WTC11 (cell line): ENCODE results near the gene APMAP. TPM values are rescaled to one million over a fixed set of nuclear protein-coding genes. Genes with fewer than 3 reads are reported as not detected.

Experiments
- ATAC-seq: fragments of 200-7000 bp; cut with Tn5 transposase; 2 replicates; pipeline ENCODE4 v1.10.0; 2021; ENCODE audit warnings: mild to moderate bottlenecking, moderate library complexity
- CTCF ChIA-PET: fragments of 300-600 bp; sonication (Branson Sonifier 250); formaldehyde crosslinking; loops from one replicate; lab custom pipeline; 2021; ENCODE audit warnings: antibody characterized with exemption; lab: Charles Lee
- POLR2A ChIA-PET: fragments of 350-600 bp; sonication (Branson Sonifier 250); formaldehyde crosslinking; loops from one replicate; lab custom pipeline; 2021; ENCODE audit warnings: antibody characterized with exemption; lab: Charles Lee
- DNase-seq: peaks from one replicate; pipeline ENCODE4 v3.0.0; 2021; ENCODE audit warnings: low spot score
- H3K27ac Mint-ChIP-seq: 2 replicates; pipeline ENCODE4 v1.8.0; 2021; ENCODE audit warnings: mixed read lengths
- H3K27me3 Mint-ChIP-seq: 2 replicates; pipeline ENCODE4 v1.8.0; 2021; ENCODE audit warnings: low read depth, mild to moderate bottlenecking, moderate library complexity, mixed read lengths
- H3K36me3 Mint-ChIP-seq: 2 replicates; pipeline ENCODE4 v1.8.0; 2021; ENCODE audit warnings: mixed read lengths
- H3K4me1 Mint-ChIP-seq: 2 replicates; pipeline ENCODE4 v1.8.0; 2022; ENCODE audit warnings: mixed read lengths
- H3K4me3 Mint-ChIP-seq: 2 replicates; pipeline ENCODE4 v1.8.0; 2021; ENCODE audit warnings: mild to moderate bottlenecking, moderate library complexity, mixed read lengths
- H3K9me3 Mint-ChIP-seq: 2 replicates; pipeline ENCODE4 v1.8.0; 2021; ENCODE audit warnings: mixed read lengths
- CREB1 ChIP-seq: sonication (generic); formaldehyde crosslinking; IDR thresholded peaks from 2 replicates; pipeline ENCODE4 v1.8.0; 2023; ENCODE audit warnings: mild to moderate bottlenecking, missing genetic modification reagents
- EMX1 ChIP-seq: fragments of 250-450 bp; sonication (Bioruptor Pico); IDR thresholded peaks from 2 replicates; pipeline ENCODE4 v1.8.0; 2021; ENCODE audit warnings: mild to moderate bottlenecking
- GRHL2 ChIP-seq: fragments of 250-450 bp; sonication (Bioruptor Pico); IDR thresholded peaks from 2 replicates; pipeline ENCODE4 v1.8.0; 2022; ENCODE audit warnings: mild to moderate bottlenecking, moderate library complexity; ENCODE audit not compliant: insufficient replicate concordance, severe bottlenecking
- JUN ChIP-seq: sonication (generic); formaldehyde crosslinking; IDR thresholded peaks from 2 replicates; pipeline ENCODE4 v1.8.0; 2023; ENCODE audit warnings: mild to moderate bottlenecking, missing genetic modification reagents
- NR2C2 ChIP-seq: sonication (generic); formaldehyde crosslinking; IDR thresholded peaks from 2 replicates; pipeline ENCODE4 v1.8.0; 2022; ENCODE audit warnings: mild to moderate bottlenecking, missing genetic modification reagents
- RELA ChIP-seq: sonication (generic); formaldehyde crosslinking; IDR thresholded peaks from 2 replicates; pipeline ENCODE4 v1.8.1; 2022; ENCODE audit warnings: missing genetic modification reagents, mild to moderate bottlenecking, borderline replicate concordance
- SOX15 ChIP-seq: fragments of 250-450 bp; sonication (Bioruptor Pico); IDR thresholded peaks from 2 replicates; pipeline ENCODE4 v1.9.0; 2021; ENCODE audit warnings: mild to moderate bottlenecking
- ZBTB21 ChIP-seq: sonication (generic); formaldehyde crosslinking; IDR thresholded peaks from 2 replicates; pipeline ENCODE4 v1.8.1; 2023; ENCODE audit warnings: mild to moderate bottlenecking, missing genetic modification reagents, borderline replicate concordance
- total RNA-seq: library from RNA; stranded (reverse); gene quantifications from 3 replicates; pipeline ENCODE4 v1.2.3, GENCODE V29; 2021
- TF ChIP-seq, protein P1 (sequence below): sonication (generic); formaldehyde crosslinking; IDR thresholded peaks from 2 replicates; pipeline ENCODE4 v1.8.0; 2022; ENCODE audit warnings: mild to moderate bottlenecking, missing genetic modification reagents
- TF ChIP-seq, protein P2 (sequence below): sonication (generic); formaldehyde crosslinking; IDR thresholded peaks from 2 replicates; pipeline ENCODE4 v1.8.0; 2022; ENCODE audit warnings: mild to moderate bottlenecking, missing genetic modification reagents
- TF ChIP-seq, protein P3 (sequence below): sonication (generic); formaldehyde crosslinking; IDR thresholded peaks from 2 replicates; pipeline ENCODE4 v1.8.1; 2023; ENCODE audit warnings: mild to moderate bottlenecking, missing genetic modification reagents, moderate library complexity
- TF ChIP-seq, protein P4 (sequence below): sonication (generic); formaldehyde crosslinking; IDR thresholded peaks from 2 replicates; pipeline ENCODE4 v1.8.1; 2023; ENCODE audit warnings: mild to moderate bottlenecking, moderate library complexity, missing genetic modification reagents
- TF ChIP-seq, protein P5 (sequence below): sonication (generic); formaldehyde crosslinking; IDR thresholded peaks from 2 replicates; pipeline ENCODE4 v1.8.0; 2022; ENCODE audit warnings: missing genetic modification reagents
- TF ChIP-seq, protein P6 (sequence below): fragments of 250-450 bp; sonication (Bioruptor Pico); IDR thresholded peaks from 2 replicates; pipeline ENCODE4 v1.9.0; 2021; ENCODE audit warnings: mild to moderate bottlenecking
- TF ChIP-seq, protein P7 (sequence below): fragments of 250-450 bp; sonication (Bioruptor Pico); IDR thresholded peaks from 2 replicates; pipeline ENCODE4 v1.9.0; 2021; ENCODE audit warnings: mild to moderate bottlenecking, borderline replicate concordance
- TF ChIP-seq, protein P8 (sequence below): sonication (generic); formaldehyde crosslinking; IDR thresholded peaks from 2 replicates; pipeline ENCODE4 v1.8.0; 2023; ENCODE audit warnings: missing genetic modification reagents, mild to moderate bottlenecking, borderline replicate concordance

APMAP gene
- total RNA-seq, 1 experiment from 2014 or later, result 55.3 TPM

DNA sequence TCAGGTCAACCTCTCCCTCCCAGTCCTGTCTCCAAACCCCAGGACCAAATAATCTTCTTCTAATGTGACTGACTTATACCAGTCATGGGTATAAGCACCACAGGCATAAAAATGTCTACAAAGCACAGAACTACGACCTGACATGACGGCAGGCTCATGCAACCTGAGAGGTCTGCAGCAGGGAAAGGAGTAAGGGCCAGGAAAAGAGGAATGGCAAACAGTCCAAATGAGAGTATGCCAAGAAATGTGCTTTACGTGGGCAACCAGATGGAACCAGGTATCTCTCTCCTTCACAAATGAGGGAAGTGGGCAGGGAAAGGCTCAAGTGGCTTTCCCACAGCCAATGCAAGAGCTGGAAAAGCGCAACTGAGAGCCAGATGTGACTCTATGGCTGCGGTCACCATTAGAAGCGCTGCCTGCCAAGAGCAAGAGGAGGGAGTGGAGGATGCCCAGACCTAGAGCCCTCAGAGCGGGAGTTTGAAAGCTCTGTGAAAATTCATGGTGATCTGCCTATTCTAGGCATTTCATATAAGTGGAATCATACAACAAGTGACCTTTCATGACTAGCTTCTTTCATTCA, 6.0 kb downstream of the APMAP start:
- Mint-ChIP-seq H3K4me1 (peaks cover 10% of the 10 kb centered on the region), H3K27ac (no peak overlapping the region)

More for the DNA sequence above, 6.0 kb downstream of the APMAP start:
- no peak for ATAC-seq
- no peak for DNase-seq
- H3K27me3 Mint-ChIP-seq, result no peaks in the 10 kb centered on the region; the same call in 1 of the 2 replicates
- POLR2A ChIA-PET, result no interaction called here
- H3K36me3 Mint-ChIP-seq, result peaks cover 17% of the 10 kb centered on the region
- H3K4me3 Mint-ChIP-seq, result no peak overlapping the region
- CTCF ChIA-PET, result no interaction called here
- TF ChIP-seq NR2C2 (no peak), ZBTB21 (CRISPR knock-in tag) (no peak), RELA (CRISPR knock-in tag) (no peak), CREB1 (CRISPR knock-in tag) (no peak), EMX1 (no peak), JUN (CRISPR knock-in tag) (no peak), GRHL2 (CRISPR knock-in tag) (no peak), SOX15 (CRISPR knock-in tag) (no peak)
- TF ChIP-seq, protein P1, sequence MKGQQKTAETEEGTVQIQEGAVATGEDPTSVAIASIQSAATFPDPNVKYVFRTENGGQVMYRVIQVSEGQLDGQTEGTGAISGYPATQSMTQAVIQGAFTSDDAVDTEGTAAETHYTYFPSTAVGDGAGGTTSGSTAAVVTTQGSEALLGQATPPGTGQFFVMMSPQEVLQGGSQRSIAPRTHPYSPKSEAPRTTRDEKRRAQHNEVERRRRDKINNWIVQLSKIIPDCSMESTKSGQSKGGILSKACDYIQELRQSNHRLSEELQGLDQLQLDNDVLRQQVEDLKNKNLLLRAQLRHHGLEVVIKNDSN (CRISPR knock-in tag), result no peak
- TF ChIP-seq, protein P2, sequence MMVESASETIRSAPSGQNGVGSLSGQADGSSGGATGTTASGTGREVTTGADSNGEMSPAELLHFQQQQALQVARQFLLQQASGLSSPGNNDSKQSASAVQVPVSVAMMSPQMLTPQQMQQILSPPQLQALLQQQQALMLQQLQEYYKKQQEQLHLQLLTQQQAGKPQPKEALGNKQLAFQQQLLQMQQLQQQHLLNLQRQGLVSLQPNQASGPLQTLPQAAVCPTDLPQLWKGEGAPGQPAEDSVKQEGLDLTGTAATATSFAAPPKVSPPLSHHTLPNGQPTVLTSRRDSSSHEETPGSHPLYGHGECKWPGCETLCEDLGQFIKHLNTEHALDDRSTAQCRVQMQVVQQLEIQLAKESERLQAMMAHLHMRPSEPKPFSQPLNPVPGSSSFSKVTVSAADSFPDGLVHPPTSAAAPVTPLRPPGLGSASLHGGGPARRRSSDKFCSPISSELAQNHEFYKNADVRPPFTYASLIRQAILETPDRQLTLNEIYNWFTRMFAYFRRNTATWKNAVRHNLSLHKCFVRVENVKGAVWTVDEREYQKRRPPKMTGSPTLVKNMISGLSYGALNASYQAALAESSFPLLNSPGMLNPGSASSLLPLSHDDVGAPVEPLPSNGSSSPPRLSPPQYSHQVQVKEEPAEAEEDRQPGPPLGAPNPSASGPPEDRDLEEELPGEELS (CRISPR knock-in tag), result no peak
- TF ChIP-seq, protein P3, sequence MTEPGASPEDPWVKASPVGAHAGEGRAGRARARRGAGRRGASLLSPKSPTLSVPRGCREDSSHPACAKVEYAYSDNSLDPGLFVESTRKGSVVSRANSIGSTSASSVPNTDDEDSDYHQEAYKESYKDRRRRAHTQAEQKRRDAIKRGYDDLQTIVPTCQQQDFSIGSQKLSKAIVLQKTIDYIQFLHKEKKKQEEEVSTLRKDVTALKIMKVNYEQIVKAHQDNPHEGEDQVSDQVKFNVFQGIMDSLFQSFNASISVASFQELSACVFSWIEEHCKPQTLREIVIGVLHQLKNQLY (CRISPR knock-in tag), result no peak
- TF ChIP-seq, protein P4, sequence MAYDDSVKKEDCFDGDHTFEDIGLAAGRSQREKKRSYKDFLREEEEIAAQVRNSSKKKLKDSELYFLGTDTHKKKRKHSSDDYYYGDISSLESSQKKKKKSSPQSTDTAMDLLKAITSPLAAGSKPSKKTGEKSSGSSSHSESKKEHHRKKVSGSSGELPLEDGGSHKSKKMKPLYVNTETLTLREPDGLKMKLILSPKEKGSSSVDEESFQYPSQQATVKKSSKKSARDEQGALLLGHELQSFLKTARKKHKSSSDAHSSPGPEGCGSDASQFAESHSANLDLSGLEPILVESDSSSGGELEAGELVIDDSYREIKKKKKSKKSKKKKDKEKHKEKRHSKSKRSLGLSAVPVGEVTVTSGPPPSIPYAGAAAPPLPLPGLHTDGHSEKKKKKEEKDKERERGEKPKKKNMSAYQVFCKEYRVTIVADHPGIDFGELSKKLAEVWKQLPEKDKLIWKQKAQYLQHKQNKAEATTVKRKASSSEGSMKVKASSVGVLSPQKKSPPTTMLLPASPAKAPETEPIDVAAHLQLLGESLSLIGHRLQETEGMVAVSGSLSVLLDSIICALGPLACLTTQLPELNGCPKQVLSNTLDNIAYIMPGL, result no peak
- TF ChIP-seq, protein P5, sequence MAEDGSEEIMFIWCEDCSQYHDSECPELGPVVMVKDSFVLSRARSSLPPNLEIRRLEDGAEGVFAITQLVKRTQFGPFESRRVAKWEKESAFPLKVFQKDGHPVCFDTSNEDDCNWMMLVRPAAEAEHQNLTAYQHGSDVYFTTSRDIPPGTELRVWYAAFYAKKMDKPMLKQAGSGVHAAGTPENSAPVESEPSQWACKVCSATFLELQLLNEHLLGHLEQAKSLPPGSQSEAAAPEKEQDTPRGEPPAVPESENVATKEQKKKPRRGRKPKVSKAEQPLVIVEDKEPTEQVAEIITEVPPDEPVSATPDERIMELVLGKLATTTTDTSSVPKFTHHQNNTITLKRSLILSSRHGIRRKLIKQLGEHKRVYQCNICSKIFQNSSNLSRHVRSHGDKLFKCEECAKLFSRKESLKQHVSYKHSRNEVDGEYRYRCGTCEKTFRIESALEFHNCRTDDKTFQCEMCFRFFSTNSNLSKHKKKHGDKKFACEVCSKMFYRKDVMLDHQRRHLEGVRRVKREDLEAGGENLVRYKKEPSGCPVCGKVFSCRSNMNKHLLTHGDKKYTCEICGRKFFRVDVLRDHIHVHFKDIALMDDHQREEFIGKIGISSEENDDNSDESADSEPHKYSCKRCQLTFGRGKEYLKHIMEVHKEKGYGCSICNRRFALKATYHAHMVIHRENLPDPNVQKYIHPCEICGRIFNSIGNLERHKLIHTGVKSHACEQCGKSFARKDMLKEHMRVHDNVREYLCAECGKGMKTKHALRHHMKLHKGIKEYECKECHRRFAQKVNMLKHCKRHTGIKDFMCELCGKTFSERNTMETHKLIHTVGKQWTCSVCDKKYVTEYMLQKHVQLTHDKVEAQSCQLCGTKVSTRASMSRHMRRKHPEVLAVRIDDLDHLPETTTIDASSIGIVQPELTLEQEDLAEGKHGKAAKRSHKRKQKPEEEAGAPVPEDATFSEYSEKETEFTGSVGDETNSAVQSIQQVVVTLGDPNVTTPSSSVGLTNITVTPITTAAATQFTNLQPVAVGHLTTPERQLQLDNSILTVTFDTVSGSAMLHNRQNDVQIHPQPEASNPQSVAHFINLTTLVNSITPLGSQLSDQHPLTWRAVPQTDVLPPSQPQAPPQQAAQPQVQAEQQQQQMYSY (CRISPR knock-in tag), result no peak
- TF ChIP-seq, protein P6, sequence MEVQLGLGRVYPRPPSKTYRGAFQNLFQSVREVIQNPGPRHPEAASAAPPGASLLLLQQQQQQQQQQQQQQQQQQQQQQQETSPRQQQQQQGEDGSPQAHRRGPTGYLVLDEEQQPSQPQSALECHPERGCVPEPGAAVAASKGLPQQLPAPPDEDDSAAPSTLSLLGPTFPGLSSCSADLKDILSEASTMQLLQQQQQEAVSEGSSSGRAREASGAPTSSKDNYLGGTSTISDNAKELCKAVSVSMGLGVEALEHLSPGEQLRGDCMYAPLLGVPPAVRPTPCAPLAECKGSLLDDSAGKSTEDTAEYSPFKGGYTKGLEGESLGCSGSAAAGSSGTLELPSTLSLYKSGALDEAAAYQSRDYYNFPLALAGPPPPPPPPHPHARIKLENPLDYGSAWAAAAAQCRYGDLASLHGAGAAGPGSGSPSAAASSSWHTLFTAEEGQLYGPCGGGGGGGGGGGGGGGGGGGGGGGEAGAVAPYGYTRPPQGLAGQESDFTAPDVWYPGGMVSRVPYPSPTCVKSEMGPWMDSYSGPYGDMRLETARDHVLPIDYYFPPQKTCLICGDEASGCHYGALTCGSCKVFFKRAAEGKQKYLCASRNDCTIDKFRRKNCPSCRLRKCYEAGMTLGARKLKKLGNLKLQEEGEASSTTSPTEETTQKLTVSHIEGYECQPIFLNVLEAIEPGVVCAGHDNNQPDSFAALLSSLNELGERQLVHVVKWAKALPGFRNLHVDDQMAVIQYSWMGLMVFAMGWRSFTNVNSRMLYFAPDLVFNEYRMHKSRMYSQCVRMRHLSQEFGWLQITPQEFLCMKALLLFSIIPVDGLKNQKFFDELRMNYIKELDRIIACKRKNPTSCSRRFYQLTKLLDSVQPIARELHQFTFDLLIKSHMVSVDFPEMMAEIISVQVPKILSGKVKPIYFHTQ (CRISPR knock-in tag), result no peak
- TF ChIP-seq, protein P7, sequence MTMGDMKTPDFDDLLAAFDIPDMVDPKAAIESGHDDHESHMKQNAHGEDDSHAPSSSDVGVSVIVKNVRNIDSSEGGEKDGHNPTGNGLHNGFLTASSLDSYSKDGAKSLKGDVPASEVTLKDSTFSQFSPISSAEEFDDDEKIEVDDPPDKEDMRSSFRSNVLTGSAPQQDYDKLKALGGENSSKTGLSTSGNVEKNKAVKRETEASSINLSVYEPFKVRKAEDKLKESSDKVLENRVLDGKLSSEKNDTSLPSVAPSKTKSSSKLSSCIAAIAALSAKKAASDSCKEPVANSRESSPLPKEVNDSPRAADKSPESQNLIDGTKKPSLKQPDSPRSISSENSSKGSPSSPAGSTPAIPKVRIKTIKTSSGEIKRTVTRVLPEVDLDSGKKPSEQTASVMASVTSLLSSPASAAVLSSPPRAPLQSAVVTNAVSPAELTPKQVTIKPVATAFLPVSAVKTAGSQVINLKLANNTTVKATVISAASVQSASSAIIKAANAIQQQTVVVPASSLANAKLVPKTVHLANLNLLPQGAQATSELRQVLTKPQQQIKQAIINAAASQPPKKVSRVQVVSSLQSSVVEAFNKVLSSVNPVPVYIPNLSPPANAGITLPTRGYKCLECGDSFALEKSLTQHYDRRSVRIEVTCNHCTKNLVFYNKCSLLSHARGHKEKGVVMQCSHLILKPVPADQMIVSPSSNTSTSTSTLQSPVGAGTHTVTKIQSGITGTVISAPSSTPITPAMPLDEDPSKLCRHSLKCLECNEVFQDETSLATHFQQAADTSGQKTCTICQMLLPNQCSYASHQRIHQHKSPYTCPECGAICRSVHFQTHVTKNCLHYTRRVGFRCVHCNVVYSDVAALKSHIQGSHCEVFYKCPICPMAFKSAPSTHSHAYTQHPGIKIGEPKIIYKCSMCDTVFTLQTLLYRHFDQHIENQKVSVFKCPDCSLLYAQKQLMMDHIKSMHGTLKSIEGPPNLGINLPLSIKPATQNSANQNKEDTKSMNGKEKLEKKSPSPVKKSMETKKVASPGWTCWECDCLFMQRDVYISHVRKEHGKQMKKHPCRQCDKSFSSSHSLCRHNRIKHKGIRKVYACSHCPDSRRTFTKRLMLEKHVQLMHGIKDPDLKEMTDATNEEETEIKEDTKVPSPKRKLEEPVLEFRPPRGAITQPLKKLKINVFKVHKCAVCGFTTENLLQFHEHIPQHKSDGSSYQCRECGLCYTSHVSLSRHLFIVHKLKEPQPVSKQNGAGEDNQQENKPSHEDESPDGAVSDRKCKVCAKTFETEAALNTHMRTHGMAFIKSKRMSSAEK (CRISPR knock-in tag), result no peak
- TF ChIP-seq, protein P8, sequence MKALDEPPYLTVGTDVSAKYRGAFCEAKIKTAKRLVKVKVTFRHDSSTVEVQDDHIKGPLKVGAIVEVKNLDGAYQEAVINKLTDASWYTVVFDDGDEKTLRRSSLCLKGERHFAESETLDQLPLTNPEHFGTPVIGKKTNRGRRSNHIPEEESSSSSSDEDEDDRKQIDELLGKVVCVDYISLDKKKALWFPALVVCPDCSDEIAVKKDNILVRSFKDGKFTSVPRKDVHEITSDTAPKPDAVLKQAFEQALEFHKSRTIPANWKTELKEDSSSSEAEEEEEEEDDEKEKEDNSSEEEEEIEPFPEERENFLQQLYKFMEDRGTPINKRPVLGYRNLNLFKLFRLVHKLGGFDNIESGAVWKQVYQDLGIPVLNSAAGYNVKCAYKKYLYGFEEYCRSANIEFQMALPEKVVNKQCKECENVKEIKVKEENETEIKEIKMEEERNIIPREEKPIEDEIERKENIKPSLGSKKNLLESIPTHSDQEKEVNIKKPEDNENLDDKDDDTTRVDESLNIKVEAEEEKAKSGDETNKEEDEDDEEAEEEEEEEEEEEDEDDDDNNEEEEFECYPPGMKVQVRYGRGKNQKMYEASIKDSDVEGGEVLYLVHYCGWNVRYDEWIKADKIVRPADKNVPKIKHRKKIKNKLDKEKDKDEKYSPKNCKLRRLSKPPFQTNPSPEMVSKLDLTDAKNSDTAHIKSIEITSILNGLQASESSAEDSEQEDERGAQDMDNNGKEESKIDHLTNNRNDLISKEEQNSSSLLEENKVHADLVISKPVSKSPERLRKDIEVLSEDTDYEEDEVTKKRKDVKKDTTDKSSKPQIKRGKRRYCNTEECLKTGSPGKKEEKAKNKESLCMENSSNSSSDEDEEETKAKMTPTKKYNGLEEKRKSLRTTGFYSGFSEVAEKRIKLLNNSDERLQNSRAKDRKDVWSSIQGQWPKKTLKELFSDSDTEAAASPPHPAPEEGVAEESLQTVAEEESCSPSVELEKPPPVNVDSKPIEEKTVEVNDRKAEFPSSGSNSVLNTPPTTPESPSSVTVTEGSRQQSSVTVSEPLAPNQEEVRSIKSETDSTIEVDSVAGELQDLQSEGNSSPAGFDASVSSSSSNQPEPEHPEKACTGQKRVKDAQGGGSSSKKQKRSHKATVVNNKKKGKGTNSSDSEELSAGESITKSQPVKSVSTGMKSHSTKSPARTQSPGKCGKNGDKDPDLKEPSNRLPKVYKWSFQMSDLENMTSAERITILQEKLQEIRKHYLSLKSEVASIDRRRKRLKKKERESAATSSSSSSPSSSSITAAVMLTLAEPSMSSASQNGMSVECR (CRISPR knock-in tag), result no peak
- 0 out of 2 replicates have a peak, but pooled peaks cover 1% of the 10 kb centered on the region for H3K9me3 Mint-ChIP-seq
